ENCODE data around the gene HOXC10.
A peak's percentile ranks its signal among the peaks of the same experiment; 100 is the strongest.

The HOXC10 gene

GRCh38 chr12:53971129-53971528 is 13.8 kb upstream of the HOXC10 start:
- no peak overlapping the region for H2BK12ac ChIP-seq (ENCODE audit: low read length)
- no peak overlapping the region for H2BK5ac ChIP-seq (ENCODE audit: low read depth, low read length, poor library complexity)
- no peaks in the 10 kb centered on the region for H3K79me2 ChIP-seq (ENCODE audit: control insufficient read depth, insufficient read depth, low read length, poor library complexity)
- no peak overlapping the region for H3K4ac ChIP-seq (ENCODE audit: low read depth, low read length)
- no peak overlapping the region for H3K14ac ChIP-seq (ENCODE audit: low read length)
- H3K36me3 ChIP-seq (ENCODE audit: control insufficient read depth in 1 of 2, insufficient read depth in 2 of 2, low read length in 2 of 2) = no peaks in the 10 kb centered on the region
- no peak overlapping the region for H2AK5ac ChIP-seq (ENCODE audit: low read length)
- H4K12ac ChIP-seq (ENCODE audit: low read depth, low read length) = no peak overlapping the region
- peaks cover 15% of the 10 kb centered on the region for H3K9me3 ChIP-seq (ENCODE audit: insufficient read depth, low read depth, low read length)
- H4K8ac ChIP-seq (ENCODE audit: low read depth, low read length) = no peak overlapping the region
- WGBS (ENCODE audit: extremely low coverage, insufficient coverage, insufficient read length) = no CpG with 5 or more reads among the region's 3 CpGs
- no peak overlapping the region for H3K9ac ChIP-seq (ENCODE audit: low read length)
- H3K23ac ChIP-seq (ENCODE audit: low read length) = no peak overlapping the region
- H3K4me1 ChIP-seq (ENCODE audit: control insufficient read depth in 1 of 2, insufficient read depth in 2 of 2, low read length in 2 of 2) = peaks cover 0 to 7% of the 10 kb centered on the region in 2 experiments
- H3K79me1 ChIP-seq (ENCODE audit: low read length) = peaks cover 4% of the 10 kb centered on the region
- H4K91ac ChIP-seq (ENCODE audit: low read depth, low read length) = no peak overlapping the region
- H2BK120ac ChIP-seq (ENCODE audit: insufficient read depth, low read length, poor library complexity) = no peak overlapping the region
- H3K27me3 ChIP-seq (ENCODE audit: insufficient read depth, low read length) = peaks cover 92% of the 10 kb centered on the region
- H3K4me3 ChIP-seq (ENCODE audit: low read depth, low read length) = no peak overlapping the region
- no peak overlapping the region for H3K4me2 ChIP-seq (ENCODE audit: low read length)
- H3K27ac ChIP-seq (ENCODE audit: low read depth, low read length) = no peak overlapping the region
- DNase-seq = no peak
- no peak overlapping the region for H2AFZ ChIP-seq (ENCODE audit: insufficient read depth, low read length, poor library complexity)
- H3K18ac ChIP-seq (ENCODE audit: low read length) = no peak overlapping the region

GRCh38 chr12:53971686-53972085 is 13.3 kb upstream of the HOXC10 start:
- Histone ChIP-seq H3K14ac (ENCODE audit: low read length) (no peak overlapping the region), H3K4me3 (ENCODE audit: low read depth, low read length) (no peak overlapping the region), H4K12ac (ENCODE audit: low read depth, low read length) (no peak overlapping the region), H2BK120ac (ENCODE audit: insufficient read depth, low read length, poor library complexity) (no peak overlapping the region), H3K79me1 (ENCODE audit: low read length) (no peaks in the 10 kb centered on the region), H3K4me1 (ENCODE audit: control insufficient read depth in 1 of 2, insufficient read depth in 2 of 2, low read length in 2 of 2) (peaks cover 0 to 7% of the 10 kb centered on the region in 2 experiments), H2BK12ac (ENCODE audit: low read length) (no peak overlapping the region), H3K27me3 (ENCODE audit: insufficient read depth, low read length) (peaks cover 92% of the 10 kb centered on the region), H4K8ac (ENCODE audit: low read depth, low read length) (no peak overlapping the region), H2AK5ac (ENCODE audit: low read length) (no peak overlapping the region), H3K36me3 (ENCODE audit: control insufficient read depth in 1 of 2, insufficient read depth in 2 of 2, low read length in 2 of 2) (no peaks in the 10 kb centered on the region), H3K18ac (ENCODE audit: low read length) (no peak overlapping the region), H4K91ac (ENCODE audit: low read depth, low read length) (no peak overlapping the region), H3K27ac (ENCODE audit: low read depth, low read length) (no peak overlapping the region), H3K4ac (ENCODE audit: low read depth, low read length) (no peak overlapping the region), H3K79me2 (ENCODE audit: control insufficient read depth, insufficient read depth, low read length, poor library complexity) (no peaks in the 10 kb centered on the region), H2AFZ (ENCODE audit: insufficient read depth, low read length, poor library complexity) (no peak overlapping the region), H3K9me3 (ENCODE audit: insufficient read depth, low read depth, low read length) (peaks cover 18% of the 10 kb centered on the region), H3K9ac (ENCODE audit: low read length) (no peak overlapping the region), H3K23ac (ENCODE audit: low read length) (no peak overlapping the region), H2BK5ac (ENCODE audit: low read depth, low read length, poor library complexity) (no peak overlapping the region), H3K4me2 (ENCODE audit: low read length) (no peak overlapping the region)
- WGBS (ENCODE audit: extremely low coverage, insufficient coverage, insufficient read length) = no CpG with 5 or more reads among the region's 2 CpGs
- no peak for DNase-seq

- no peak overlapping the region for H3K18ac ChIP-seq (ENCODE audit: low read length)
- no peaks in the 10 kb centered on the region for H3K79me1 ChIP-seq (ENCODE audit: low read length)
- no peaks in the 10 kb centered on the region for H3K36me3 ChIP-seq (ENCODE audit: control insufficient read depth in 1 of 2, insufficient read depth in 2 of 2, low read length in 2 of 2)
- no peak overlapping the region for H2AK5ac ChIP-seq (ENCODE audit: low read length)
- H2BK5ac ChIP-seq (ENCODE audit: low read depth, low read length, poor library complexity) = no peak overlapping the region
- peaks cover 18% of the 10 kb centered on the region for H3K9me3 ChIP-seq (ENCODE audit: insufficient read depth, low read depth, low read length)
- H3K14ac ChIP-seq (ENCODE audit: low read length) = no peak overlapping the region
- H3K27me3 ChIP-seq (ENCODE audit: insufficient read depth, low read length) = peaks cover 91% of the 10 kb centered on the region
- no peak overlapping the region for H3K27ac ChIP-seq (ENCODE audit: low read depth, low read length)
- H3K4ac ChIP-seq (ENCODE audit: low read depth, low read length) = no peak overlapping the region
- no peak overlapping the region for H3K23ac ChIP-seq (ENCODE audit: low read length)
- H3K9ac ChIP-seq (ENCODE audit: low read length) = no peak overlapping the region
- H4K91ac ChIP-seq (ENCODE audit: low read depth, low read length) = no peak overlapping the region
- H2AFZ ChIP-seq (ENCODE audit: insufficient read depth, low read length, poor library complexity) = no peak overlapping the region
- no peak overlapping the region for H3K4me2 ChIP-seq (ENCODE audit: low read length)
- peak; percentile 19 to 21 for DNase-seq
- H2BK12ac ChIP-seq (ENCODE audit: low read length) = no peak overlapping the region
- H3K4me1 ChIP-seq (ENCODE audit: control insufficient read depth in 1 of 2, insufficient read depth in 2 of 2, low read length in 2 of 2) = peaks cover 0 to 7% of the 10 kb centered on the region in 2 experiments
- no CpG with 5 or more reads among the region's 9 CpGs for WGBS (ENCODE audit: extremely low coverage, insufficient coverage, insufficient read length)
- no peak overlapping the region for H2BK120ac ChIP-seq (ENCODE audit: insufficient read depth, low read length, poor library complexity)
- no peaks in the 10 kb centered on the region for H3K79me2 ChIP-seq (ENCODE audit: control insufficient read depth, insufficient read depth, low read length, poor library complexity)
- no peak overlapping the region for H3K4me3 ChIP-seq (ENCODE audit: low read depth, low read length)
- no peak overlapping the region for H4K12ac ChIP-seq (ENCODE audit: low read depth, low read length)
- no peak overlapping the region for H4K8ac ChIP-seq (ENCODE audit: low read depth, low read length)
Observed at GRCh38 chr12:53972152-53972702, 12.7 kb upstream of the HOXC10 start.

GRCh38 chr12:53972722-53973235 is 12.2 kb upstream of the HOXC10 start, which contains the start of gene HOXC11:
Gene HOXC11, plus strand, starts transcription at chr12:53973126. Its CDS starts 116 bp downstream, at chr12:53973242.
- no peaks in the 10 kb centered on the region for H3K79me1 ChIP-seq (ENCODE audit: low read length)
- no peak for DNase-seq

More at GRCh38 chr12:53972722-53973235, 12.2 kb upstream of the HOXC10 start, which contains the start of gene HOXC11:
- Histone ChIP-seq H3K14ac (ENCODE audit: low read length) (no peak within 1 kb of the TSS), H2BK12ac (ENCODE audit: low read length) (no peak within 1 kb of the TSS), H2AFZ (ENCODE audit: insufficient read depth, low read length, poor library complexity) (no peak within 1 kb of the TSS), H3K4me1 (ENCODE audit: control insufficient read depth in 1 of 2, insufficient read depth in 2 of 2, low read length in 2 of 2) (peaks cover 0 to 7% of the 10 kb centered on the region in 2 experiments), H4K12ac (ENCODE audit: low read depth, low read length) (no peak within 1 kb of the TSS), H2BK120ac (ENCODE audit: insufficient read depth, low read length, poor library complexity) (no peak within 1 kb of the TSS), H3K27me3 (ENCODE audit: insufficient read depth, low read length) (peaks cover 90% of the 10 kb centered on the region), H4K8ac (ENCODE audit: low read depth, low read length) (no peak within 1 kb of the TSS), H2BK5ac (ENCODE audit: low read depth, low read length, poor library complexity) (no peak within 1 kb of the TSS), H3K27ac (ENCODE audit: low read depth, low read length) (no peak within 1 kb of the TSS), H3K4ac (ENCODE audit: low read depth, low read length) (no peak within 1 kb of the TSS), H3K79me2 (ENCODE audit: control insufficient read depth, insufficient read depth, low read length, poor library complexity) (no peaks in the 10 kb centered on the region), H3K18ac (ENCODE audit: low read length) (no peak within 1 kb of the TSS), H3K9me3 (ENCODE audit: insufficient read depth, low read depth, low read length) (peaks cover 18% of the 10 kb centered on the region), H3K36me3 (ENCODE audit: control insufficient read depth in 1 of 2, insufficient read depth in 2 of 2, low read length in 2 of 2) (no peaks in the 10 kb centered on the region), H2AK5ac (ENCODE audit: low read length) (no peak within 1 kb of the TSS), H3K4me2 (ENCODE audit: low read length) (peak within 1 kb of the TSS; percentile 27), H3K23ac (ENCODE audit: low read length) (no peak within 1 kb of the TSS), H4K91ac (ENCODE audit: low read depth, low read length) (no peak within 1 kb of the TSS), H3K9ac (ENCODE audit: low read length) (no peak within 1 kb of the TSS), H3K4me3 (ENCODE audit: low read depth, low read length) (peak within 1 kb of the TSS; percentile 47)
- no CpG with 5 or more reads among the region's 21 CpGs for WGBS (ENCODE audit: extremely low coverage, insufficient coverage, insufficient read length)

Measured in trophoblast cell (in vitro differentiated cells and primary cell).